Right atrium auricular region (tissue), 2 donors: Measurements from ENCODE around the gene DISC1. TPM values are rescaled to one million over a fixed set of nuclear protein-coding genes. Genes with fewer than 3 reads are reported as not detected.

ENCODE experiments used
- DNase-seq: peaks from one replicate; pipeline ENCODE4 v3.0.0-alpha.2; 2019; ENCODE audit warnings: low spot score
- H3K27ac ChIP-seq, 2 donors: fragments of 200-600 bp; sonication (generic); 1 replicate in 1 of 2; 2 replicates in 1 of 2; pipeline ENCODE4 v1.5.1; 2016 to 2019
- H3K27me3 ChIP-seq, 2 donors: fragments of 200-600 bp; sonication (generic); one replicate each; pipeline versions ENCODE4 v1.5.1 to v1.6.0; 2017 to 2019
- H3K36me3 ChIP-seq: fragments of 200-600 bp; sonication (generic); one replicate; pipeline ENCODE4 v1.5.1; 2016
- H3K4me1 ChIP-seq, 2 donors: fragments of 200-600 bp; sonication (generic); one replicate each; pipeline versions ENCODE4 v1.5.1 to v1.6.0; 2017 to 2019
- H3K4me3 ChIP-seq, 2 donors: fragments of 200-600 bp; sonication (generic); 1 replicate in 1 of 2; 2 replicates in 1 of 2; pipeline ENCODE4 v1.5.1; 2017 to 2019; ENCODE audit warnings: mild to moderate bottlenecking in 1 of 2, moderate library complexity in 1 of 2
- H3K9me3 ChIP-seq, 2 donors: fragments of 200-600 bp; sonication (generic); one replicate each; pipeline ENCODE4 v1.5.1; 2019
- total RNA-seq, 2 donors: library from RNA; depleted of rRNA; stranded (reverse); fragments of >200 nt; gene quantifications; one replicate each; pipeline ENCODE4 v1.1.0, GENCODE V29; 2016
- TF ChIP-seq, protein P1 (sequence below), 2 donors: fragments of 200-600 bp; sonication (generic); IDR thresholded peaks; one replicate each; pipeline ENCODE4 v1.5.1; 2019; ENCODE audit warnings: antibody characterized with exemption in 2 of 2

Gene DISC1
- total RNA-seq, 2 donors from 2014 or later: 1.8 to 5.3 TPM

GRCh38 chr1:231872461-231872910 lies 245.9 kb downstream of the DISC1 start:
- Histone ChIP-seq H3K9me3 (peaks cover 5 to 9% of the 10 kb centered on the region in 2 donors), H3K36me3 (no peaks in the 10 kb centered on the region), H3K4me3 (no peak overlapping the region), H3K27ac (no peak overlapping the region), H3K4me1 (peaks cover 0 to 8% of the 10 kb centered on the region in 2 donors), H3K27me3 (no peaks in the 10 kb centered on the region)
- DNase-seq: no peak
- TF ChIP-seq, protein P1, sequence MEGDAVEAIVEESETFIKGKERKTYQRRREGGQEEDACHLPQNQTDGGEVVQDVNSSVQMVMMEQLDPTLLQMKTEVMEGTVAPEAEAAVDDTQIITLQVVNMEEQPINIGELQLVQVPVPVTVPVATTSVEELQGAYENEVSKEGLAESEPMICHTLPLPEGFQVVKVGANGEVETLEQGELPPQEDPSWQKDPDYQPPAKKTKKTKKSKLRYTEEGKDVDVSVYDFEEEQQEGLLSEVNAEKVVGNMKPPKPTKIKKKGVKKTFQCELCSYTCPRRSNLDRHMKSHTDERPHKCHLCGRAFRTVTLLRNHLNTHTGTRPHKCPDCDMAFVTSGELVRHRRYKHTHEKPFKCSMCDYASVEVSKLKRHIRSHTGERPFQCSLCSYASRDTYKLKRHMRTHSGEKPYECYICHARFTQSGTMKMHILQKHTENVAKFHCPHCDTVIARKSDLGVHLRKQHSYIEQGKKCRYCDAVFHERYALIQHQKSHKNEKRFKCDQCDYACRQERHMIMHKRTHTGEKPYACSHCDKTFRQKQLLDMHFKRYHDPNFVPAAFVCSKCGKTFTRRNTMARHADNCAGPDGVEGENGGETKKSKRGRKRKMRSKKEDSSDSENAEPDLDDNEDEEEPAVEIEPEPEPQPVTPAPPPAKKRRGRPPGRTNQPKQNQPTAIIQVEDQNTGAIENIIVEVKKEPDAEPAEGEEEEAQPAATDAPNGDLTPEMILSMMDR (IDR thresholded peaks at IDR 0.05): no peak

DNA sequence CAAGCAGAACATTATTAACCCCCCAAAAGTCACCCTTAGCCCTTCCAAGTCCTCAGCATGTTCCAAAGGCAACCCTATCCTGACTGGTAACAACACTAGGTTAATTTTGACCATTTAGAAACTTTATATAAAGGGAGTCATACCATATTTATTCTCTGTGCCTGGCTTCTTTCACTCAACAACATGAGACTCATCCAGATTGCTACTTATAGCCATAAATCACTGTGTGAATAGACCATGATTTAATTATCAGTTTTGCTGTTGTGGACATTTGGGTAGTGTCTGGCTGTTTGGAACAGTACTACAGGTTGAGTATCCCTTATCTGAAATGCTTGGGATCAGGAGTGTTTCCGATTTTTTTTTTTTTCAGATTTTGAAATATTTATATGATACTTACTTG lies 252.1 kb downstream of the DISC1 start:
- no peak overlapping the region for H3K4me3 ChIP-seq
- H3K27me3 ChIP-seq: no peaks in the 10 kb centered on the region
- H3K9me3 ChIP-seq: peaks cover 5 to 9% of the 10 kb centered on the region in 2 donors
- H3K27ac ChIP-seq: no peak overlapping the region
- H3K4me1 ChIP-seq: no peaks in the 10 kb centered on the region
- no peaks in the 10 kb centered on the region for H3K36me3 ChIP-seq
- no peak for DNase-seq
- TF ChIP-seq, protein P1 (IDR thresholded peaks at IDR 0.05): no peak

GRCh38 chr1:231879296-231879695 lies 252.7 kb downstream of the DISC1 start:
- TF ChIP-seq, protein P1 (IDR thresholded peaks at IDR 0.05): no peak
- Histone ChIP-seq H3K9me3 (peaks cover 5 to 9% of the 10 kb centered on the region in 2 donors), H3K27me3 (no peaks in the 10 kb centered on the region), H3K4me3 (no peak overlapping the region), H3K36me3 (no peaks in the 10 kb centered on the region), H3K27ac (no peak overlapping the region), H3K4me1 (no peaks in the 10 kb centered on the region)
- DNase-seq: no peak

- no peak for DNase-seq
- Histone ChIP-seq H3K27ac (no peak overlapping the region), H3K36me3 (no peaks in the 10 kb centered on the region), H3K4me1 (no peaks in the 10 kb centered on the region), H3K27me3 (no peaks in the 10 kb centered on the region), H3K4me3 (no peak overlapping the region), H3K9me3 (no peaks in the 10 kb centered on the region)
- TF ChIP-seq, protein P1 (IDR thresholded peaks at IDR 0.05): no peak
Observed at GRCh38 chr1:231882333-231882732, 255.7 kb downstream of the DISC1 start.

- no peaks in the 10 kb centered on the region for H3K36me3 ChIP-seq
Observed at GRCh38 chr1:231882790-231883189, 256.2 kb downstream of the DISC1 start.

More at GRCh38 chr1:231882790-231883189, 256.2 kb downstream of the DISC1 start:
- Histone ChIP-seq H3K4me1 (no peaks in the 10 kb centered on the region), H3K9me3 (no peaks in the 10 kb centered on the region), H3K27me3 (no peaks in the 10 kb centered on the region), H3K27ac (no peak overlapping the region), H3K4me3 (no peak overlapping the region)
- no peak for DNase-seq
- TF ChIP-seq, protein P1 (IDR thresholded peaks at IDR 0.05): no peak
